Stimulated activated effector memory CD8-positive, alpha-beta T cell treated with anti-CD3 and anti-CD28 coated beads, Interleukin-12 subunit alpha, Interleukin-12 subunit beta, amount 100 ng/mL, for 72 hours (primary cell): ENCODE measurements around the gene KCNE4.
"Not testable (repeated sequence)": the region's sequence is repeated elsewhere in the genome, so short reads cannot be mapped to it uniquely, and the experiment has no call there.

ENCODE experiments used
- ATAC-seq: fragments of 150-1000 bp; cut with Tn5 transposase; 2 replicates; pipeline ENCODE4 v1.10.0; 2021
- DNase-seq, 2 donors: peaks; one replicate each; pipeline ENCODE4 v3.0.0; 2021 to 2022; ENCODE audit warnings: low spot score in 2 of 2
- H3K27ac Mint-ChIP-seq: one replicate; pipeline ENCODE4 v1.8.0; 2022; ENCODE audit warnings: mild to moderate bottlenecking, mixed read lengths
- H3K36me3 Mint-ChIP-seq: one replicate; pipeline ENCODE4 v1.8.0; 2022; ENCODE audit warnings: mild to moderate bottlenecking, mixed read lengths
- H3K4me1 Mint-ChIP-seq: one replicate; pipeline ENCODE4 v1.8.0; 2022; ENCODE audit warnings: mixed read lengths
- H3K4me3 Mint-ChIP-seq: one replicate; pipeline ENCODE4 v1.8.0; 2022; ENCODE audit warnings: mild to moderate bottlenecking, mixed read lengths
- H3K9me3 Mint-ChIP-seq: one replicate; pipeline ENCODE4 v1.8.0; 2022; ENCODE audit warnings: mixed read lengths

Gene KCNE4

DNA sequence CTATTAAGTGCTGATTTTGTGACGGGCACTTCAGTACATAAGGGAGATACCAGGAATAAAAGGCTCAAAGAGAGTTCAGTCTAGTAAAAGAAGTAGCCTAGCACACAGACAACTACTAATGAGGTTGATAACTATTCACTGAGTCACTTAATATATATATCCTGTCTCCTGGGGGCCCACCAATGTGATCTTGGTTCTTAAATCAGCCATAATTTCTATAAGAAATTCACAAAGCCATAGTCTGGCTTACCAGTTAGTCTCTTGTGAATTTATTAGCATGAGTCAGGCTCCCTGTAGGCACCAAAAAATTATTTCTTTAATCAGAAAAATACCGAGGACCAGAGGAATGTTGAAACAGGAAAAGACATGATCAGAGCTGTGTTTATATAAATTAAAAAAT is 10.4 kb downstream of the KCNE4 start:
- no peaks in the 10 kb centered on the region for H3K4me1 Mint-ChIP-seq
- H3K9me3 Mint-ChIP-seq: no peaks in the 10 kb centered on the region
- ATAC-seq (no peak), DNase-seq (no peak)
- H3K4me3 Mint-ChIP-seq: no peak overlapping the region
- H3K27ac Mint-ChIP-seq: no peak overlapping the region
- no peaks in the 10 kb centered on the region for H3K36me3 Mint-ChIP-seq

DNA sequence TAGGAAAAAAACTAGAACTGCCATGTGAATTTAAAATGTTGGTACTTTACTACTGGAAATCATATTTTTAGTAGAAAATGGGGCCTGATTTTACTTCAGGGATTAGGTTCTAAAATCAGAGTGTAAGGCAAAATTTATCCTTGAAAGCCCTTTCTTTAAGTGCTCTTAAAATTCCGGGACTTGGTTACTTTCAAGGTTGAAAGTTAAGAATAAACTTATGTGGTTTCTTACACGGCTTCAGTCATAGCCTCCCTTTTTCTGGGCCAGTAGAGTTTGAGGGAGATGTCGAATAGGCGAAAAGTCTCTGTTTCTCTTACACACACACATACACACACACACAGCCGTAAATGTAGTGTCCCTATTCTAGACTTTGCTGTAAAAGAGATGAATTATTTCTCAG is 13.1 kb downstream of the KCNE4 start:
- DNase-seq (no peak), ATAC-seq (no peak)
- Mint-ChIP-seq H3K36me3 (no peaks in the 10 kb centered on the region), H3K4me3 (no peak overlapping the region), H3K27ac (no peak overlapping the region), H3K9me3 (no peaks in the 10 kb centered on the region), H3K4me1 (no peaks in the 10 kb centered on the region)

GRCh38 chr2:223066721-223067120 is 14.7 kb downstream of the KCNE4 start:
- ATAC-seq: no peak
- Mint-ChIP-seq H3K4me3 (no peak overlapping the region), H3K4me1 (no peaks in the 10 kb centered on the region), H3K9me3 (no peaks in the 10 kb centered on the region), H3K36me3 (no peaks in the 10 kb centered on the region), H3K27ac (no peak overlapping the region)
- no peak for DNase-seq

- Mint-ChIP-seq H3K27ac (no peak overlapping the region), H3K4me3 (no peak overlapping the region), H3K9me3 (peaks cover 4% of the 10 kb centered on the region), H3K4me1 (no peaks in the 10 kb centered on the region), H3K36me3 (no peaks in the 10 kb centered on the region)
- DNase-seq (no peak), ATAC-seq (no peak)
Measured at GRCh38 chr2:223068071-223068470, 16.1 kb downstream of the KCNE4 start.

GRCh38 chr2:223069465-223069864 is 17.5 kb downstream of the KCNE4 start:
- Mint-ChIP-seq H3K27ac (no peak overlapping the region), H3K9me3 (peaks cover 4% of the 10 kb centered on the region), H3K4me1 (no peaks in the 10 kb centered on the region), H3K4me3 (no peak overlapping the region), H3K36me3 (no peaks in the 10 kb centered on the region)
- no peak for ATAC-seq
- no peak for DNase-seq

DNA sequence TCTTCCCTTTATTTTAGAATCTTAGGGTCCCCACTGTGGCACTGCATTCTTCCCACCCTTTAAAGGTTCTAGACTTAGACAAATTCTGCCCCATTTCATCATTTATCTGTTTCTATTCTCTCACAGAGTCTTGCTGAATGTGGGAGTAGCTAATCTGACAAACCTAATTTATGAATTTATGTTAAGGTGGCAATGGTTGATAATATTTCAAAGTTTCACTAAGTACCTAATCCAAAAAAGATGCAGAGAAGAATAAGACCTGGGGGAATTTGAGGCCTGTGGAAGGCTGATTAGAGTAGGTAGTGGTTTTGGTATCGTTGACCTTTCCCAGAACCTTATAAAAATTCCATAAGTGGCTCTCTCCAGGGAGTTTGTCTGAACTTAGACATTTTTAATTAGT is 18.0 kb downstream of the KCNE4 start:
- peaks cover 4% of the 10 kb centered on the region for H3K9me3 Mint-ChIP-seq
- H3K4me3 Mint-ChIP-seq: no peak overlapping the region
- H3K27ac Mint-ChIP-seq: no peak overlapping the region
- no peaks in the 10 kb centered on the region for H3K4me1 Mint-ChIP-seq
- DNase-seq (no peak), ATAC-seq (no peak)
- no peaks in the 10 kb centered on the region for H3K36me3 Mint-ChIP-seq

GRCh38 chr2:223071139-223071538 is 19.1 kb downstream of the KCNE4 start:
- H3K4me1 Mint-ChIP-seq: no peaks in the 10 kb centered on the region
- peaks cover 4% of the 10 kb centered on the region for H3K9me3 Mint-ChIP-seq
- no peaks in the 10 kb centered on the region for H3K36me3 Mint-ChIP-seq
- no peak for ATAC-seq
- H3K27ac Mint-ChIP-seq: no peak overlapping the region
- no peak overlapping the region for H3K4me3 Mint-ChIP-seq
- DNase-seq: no peak

- Mint-ChIP-seq H3K36me3 (no peaks in the 10 kb centered on the region), H3K27ac (no peak overlapping the region), H3K9me3 (peaks cover 4% of the 10 kb centered on the region), H3K4me3 (no peak overlapping the region), H3K4me1 (no peaks in the 10 kb centered on the region)
- ATAC-seq (no peak), DNase-seq (no peak)
Measured at GRCh38 chr2:223072826-223073225, 20.8 kb downstream of the KCNE4 start.

DNA sequence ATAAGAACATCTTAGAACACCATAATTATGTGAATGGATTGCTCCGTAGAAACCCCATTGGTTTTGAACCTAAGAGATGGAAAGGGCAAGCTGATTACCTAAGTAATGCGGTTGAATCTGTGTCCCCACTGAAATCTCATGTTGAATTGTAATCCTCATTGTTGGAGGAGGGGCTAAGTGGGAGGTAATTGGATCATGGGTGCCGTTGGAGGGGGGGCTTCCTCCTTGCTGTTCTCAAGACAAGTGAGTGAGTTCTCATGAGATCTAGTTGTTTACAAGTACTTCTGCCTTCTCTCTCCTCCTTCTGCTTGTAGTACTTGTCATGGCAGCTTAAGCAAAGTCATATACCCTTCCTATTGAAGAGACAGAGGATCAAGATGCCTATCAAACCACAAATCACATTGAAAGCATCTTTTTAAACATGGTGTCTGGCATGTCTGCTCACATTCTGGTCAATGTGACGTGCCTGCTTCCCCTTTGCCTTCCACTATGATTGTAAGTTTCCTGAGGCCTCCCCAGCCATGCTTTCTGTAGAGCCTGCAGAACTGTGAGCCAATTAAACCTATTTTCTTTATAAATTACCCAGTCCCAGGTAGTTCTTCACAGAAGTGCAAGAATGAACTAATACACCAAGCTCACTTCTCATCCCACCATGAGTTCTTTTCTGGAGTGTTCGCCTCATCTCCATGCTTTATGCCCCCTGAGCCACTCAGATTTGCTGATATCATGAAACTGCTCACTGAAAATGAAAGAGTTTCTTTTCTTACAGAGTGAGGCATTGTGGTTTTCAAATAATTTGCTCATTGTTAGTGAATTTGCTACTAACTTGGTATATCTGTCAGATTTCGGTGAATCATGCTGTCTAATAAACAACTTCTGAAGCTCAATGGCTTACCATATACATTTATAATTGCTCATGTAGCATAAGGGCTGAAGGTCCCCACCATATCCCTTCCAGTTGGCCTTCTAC is 23.6 kb downstream of the KCNE4 start:
- ATAC-seq (peak; percentile 77), DNase-seq (no peak)
- Mint-ChIP-seq H3K27ac (no peak overlapping the region), H3K36me3 (no peaks in the 10 kb centered on the region), H3K9me3 (peaks cover 4% of the 10 kb centered on the region), H3K4me3 (no peak overlapping the region), H3K4me1 (no peaks in the 10 kb centered on the region)

- Mint-ChIP-seq H3K9me3 (peaks cover 4% of the 10 kb centered on the region), H3K4me1 (no peaks in the 10 kb centered on the region), H3K4me3 (no peak overlapping the region), H3K27ac (no peak overlapping the region), H3K36me3 (no peaks in the 10 kb centered on the region)
- ATAC-seq (no peak), DNase-seq (no peak)
Measured at GRCh38 chr2:223076573-223076972, 24.6 kb downstream of the KCNE4 start.

DNA sequence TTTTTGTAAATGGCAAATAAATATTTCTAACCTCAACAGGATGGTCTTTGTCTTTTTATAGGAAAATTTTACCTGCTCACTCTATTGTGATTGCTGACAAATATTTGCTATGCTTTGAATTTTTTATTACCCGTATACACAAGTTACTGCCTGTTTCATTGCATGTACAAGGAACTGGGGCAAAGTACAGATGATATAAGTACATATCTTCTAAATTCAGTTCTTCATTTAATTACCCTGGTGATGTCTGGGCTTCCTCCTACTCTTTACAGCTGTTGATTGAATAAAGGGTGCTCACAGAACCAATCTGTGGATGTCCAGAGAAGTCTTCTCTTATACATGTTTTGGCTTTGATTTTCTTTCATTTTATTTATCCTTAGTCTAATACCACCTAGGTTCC is 26.5 kb downstream of the KCNE4 start:
- H3K36me3 Mint-ChIP-seq: no peaks in the 10 kb centered on the region
- ATAC-seq: no peak
- no peak overlapping the region for H3K27ac Mint-ChIP-seq
- DNase-seq: no peak
- no peak overlapping the region for H3K4me3 Mint-ChIP-seq
- no peaks in the 10 kb centered on the region for H3K9me3 Mint-ChIP-seq
- H3K4me1 Mint-ChIP-seq: no peaks in the 10 kb centered on the region

- Mint-ChIP-seq H3K27ac (no peak overlapping the region), H3K9me3 (no peaks in the 10 kb centered on the region), H3K4me3 (no peak overlapping the region), H3K4me1 (no peaks in the 10 kb centered on the region), H3K36me3 (no peaks in the 10 kb centered on the region)
- ATAC-seq (no peak), DNase-seq (no peak)
Measured at GRCh38 chr2:223079378-223079777, 27.4 kb downstream of the KCNE4 start.

DNA sequence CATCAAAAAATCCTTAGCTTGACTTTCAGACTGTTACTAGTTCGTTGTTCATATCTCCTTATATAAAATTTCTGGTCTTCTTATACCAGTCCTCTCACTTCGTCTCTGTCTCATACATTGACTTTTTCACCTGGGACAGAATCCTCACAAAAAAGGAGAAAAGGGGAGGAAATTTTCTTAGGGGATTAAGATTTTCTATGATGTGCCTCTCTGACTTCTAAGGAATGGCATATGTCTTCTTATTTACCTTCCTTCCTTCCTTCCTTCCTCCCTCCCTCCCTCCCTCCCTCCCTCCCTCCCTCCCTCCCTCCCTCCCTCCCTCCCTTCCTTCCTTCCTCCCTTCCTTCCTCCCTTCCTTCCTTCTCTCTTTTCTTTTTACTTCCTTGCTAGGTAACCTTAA is 27.9 kb downstream of the KCNE4 start:
- Mint-ChIP-seq H3K27ac (no peak overlapping the region), H3K4me3 (no peak overlapping the region), H3K4me1 (no peaks in the 10 kb centered on the region), H3K9me3 (no peaks in the 10 kb centered on the region), H3K36me3 (no peaks in the 10 kb centered on the region)
- DNase-seq (no peak), ATAC-seq (no peak)

DNA sequence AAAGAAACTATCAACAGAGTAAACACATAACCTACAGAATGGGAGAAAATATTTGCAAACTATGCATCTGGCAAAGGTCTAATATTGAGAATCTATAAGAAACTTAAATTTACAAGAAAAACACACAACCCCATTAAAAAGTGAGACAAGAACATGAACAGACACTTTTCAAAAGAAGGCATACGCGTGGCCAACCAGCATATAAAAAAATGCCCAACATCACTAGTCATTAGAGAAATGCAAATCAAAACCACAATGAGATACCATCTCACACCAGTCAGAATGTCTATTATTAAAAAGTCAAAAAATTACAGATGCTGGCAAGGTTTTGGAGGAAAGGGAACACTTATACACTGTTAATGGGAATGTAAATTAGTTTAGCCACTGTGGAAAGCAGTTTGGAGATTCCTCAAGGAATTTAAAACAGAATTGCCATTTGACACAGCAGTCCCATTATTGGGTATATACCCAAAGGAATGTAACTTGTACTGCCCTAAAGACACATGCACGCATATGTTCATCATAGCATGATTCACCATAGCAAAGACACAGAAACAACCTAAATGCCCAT is 28.9 kb downstream of the KCNE4 start:
- H3K36me3 Mint-ChIP-seq, H3K4me1 Mint-ChIP-seq, H3K9me3 Mint-ChIP-seq, DNase-seq, H3K4me3 Mint-ChIP-seq, ATAC-seq, H3K27ac Mint-ChIP-seq: not testable (repeated sequence)

GRCh38 chr2:223081789-223082188 is 29.8 kb downstream of the KCNE4 start:
- no peak overlapping the region for H3K4me3 Mint-ChIP-seq
- no peak for DNase-seq

DNA sequence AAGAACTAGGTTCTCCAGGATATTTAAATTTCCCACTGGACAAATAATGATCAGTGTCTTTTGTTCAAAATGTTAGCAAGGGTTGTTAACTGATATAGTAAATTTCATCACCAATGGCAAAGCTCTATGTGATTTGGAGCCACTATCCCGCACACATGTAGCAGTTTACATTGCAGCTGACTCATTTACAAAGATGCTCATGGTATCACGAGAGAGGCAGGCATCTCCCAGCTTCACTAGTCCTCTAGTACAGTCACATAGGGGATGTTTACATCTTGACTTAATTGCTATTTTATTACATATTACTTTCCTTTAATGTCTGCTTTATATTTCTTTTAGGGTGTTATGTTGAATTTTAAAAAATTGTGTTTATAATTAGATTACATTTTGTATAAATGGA is 30.7 kb downstream of the KCNE4 start:
- Mint-ChIP-seq H3K4me3 (no peak overlapping the region), H3K4me1 (no peaks in the 10 kb centered on the region), H3K36me3 (no peaks in the 10 kb centered on the region), H3K9me3 (peaks cover 3% of the 10 kb centered on the region), H3K27ac (no peak overlapping the region)
- ATAC-seq: no peak
- DNase-seq: no peak

More at GRCh38 chr2:223081789-223082188, 29.8 kb downstream of the KCNE4 start:
- Mint-ChIP-seq H3K4me1 (no peaks in the 10 kb centered on the region), H3K36me3 (no peaks in the 10 kb centered on the region), H3K27ac (no peak overlapping the region), H3K9me3 (no peaks in the 10 kb centered on the region)
- ATAC-seq: no peak
